NCI-H82 treated with DMSO at 0.1 percent for 48 hours (cell line): ENCODE results near the gene RALGAPA1.
"Not testable (repeated sequence)": the region's sequence is repeated elsewhere in the genome, so short reads cannot be mapped to it uniquely, and the experiment has no call there.

Source experiments
- DNase-seq: peaks from one replicate; lab custom pipeline; 2025; ENCODE audit not compliant: unreplicated experiment; lab: John Stamatoyannopoulos, UW

The RALGAPA1 gene

DNA sequence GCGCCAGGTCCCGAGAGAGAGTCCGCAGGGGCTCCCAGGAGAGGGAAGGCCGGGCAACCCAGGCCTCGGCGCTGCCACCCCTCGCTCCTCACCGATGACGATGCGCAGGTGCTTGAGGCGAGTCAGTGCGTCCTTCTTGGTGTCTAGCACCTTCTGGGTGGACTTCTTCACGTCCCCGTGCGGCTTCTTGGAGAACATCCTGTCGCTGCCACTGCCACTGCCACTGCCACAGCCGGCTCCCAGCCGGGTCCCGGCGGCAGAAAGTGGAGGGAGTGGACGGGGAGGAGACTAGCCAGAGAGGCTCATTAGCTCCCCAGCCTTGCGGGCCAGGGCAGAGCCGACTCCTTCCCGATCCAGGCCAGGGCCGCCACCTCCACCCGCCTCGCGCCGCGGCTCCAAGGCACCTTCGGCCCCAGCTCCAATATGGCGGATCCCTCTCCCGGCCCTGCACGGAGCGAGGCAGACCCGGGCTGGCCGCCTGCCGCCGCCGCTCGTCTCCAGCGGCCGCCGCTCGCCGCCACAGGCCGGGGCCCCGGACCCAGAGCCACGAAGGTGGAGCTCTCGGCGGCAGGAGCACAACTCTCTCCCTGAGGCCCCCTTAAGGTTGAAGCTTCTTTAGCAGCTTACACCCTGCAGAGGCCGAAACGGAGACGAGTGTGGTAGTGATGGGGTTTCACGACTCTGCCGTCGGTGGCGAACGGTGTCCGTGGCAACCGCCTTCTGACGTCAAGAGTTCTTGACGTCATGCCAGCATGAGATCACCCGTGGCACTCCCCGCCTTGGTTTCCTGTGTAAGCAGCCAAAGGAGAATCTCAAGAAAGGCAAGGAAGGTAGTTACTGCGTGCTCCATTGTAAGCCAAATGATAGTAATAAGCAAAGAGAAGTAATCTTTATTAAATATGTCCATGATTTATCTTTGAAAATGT is at the start of gene RALGAPA1:
TSS of gene RALGAPA1 (minus strand) at position 658 of the 926 bp plus-strand sequence. CDS start at position 198, 460 bp downstream.
- DNase-seq: peak; percentile 79

DNA sequence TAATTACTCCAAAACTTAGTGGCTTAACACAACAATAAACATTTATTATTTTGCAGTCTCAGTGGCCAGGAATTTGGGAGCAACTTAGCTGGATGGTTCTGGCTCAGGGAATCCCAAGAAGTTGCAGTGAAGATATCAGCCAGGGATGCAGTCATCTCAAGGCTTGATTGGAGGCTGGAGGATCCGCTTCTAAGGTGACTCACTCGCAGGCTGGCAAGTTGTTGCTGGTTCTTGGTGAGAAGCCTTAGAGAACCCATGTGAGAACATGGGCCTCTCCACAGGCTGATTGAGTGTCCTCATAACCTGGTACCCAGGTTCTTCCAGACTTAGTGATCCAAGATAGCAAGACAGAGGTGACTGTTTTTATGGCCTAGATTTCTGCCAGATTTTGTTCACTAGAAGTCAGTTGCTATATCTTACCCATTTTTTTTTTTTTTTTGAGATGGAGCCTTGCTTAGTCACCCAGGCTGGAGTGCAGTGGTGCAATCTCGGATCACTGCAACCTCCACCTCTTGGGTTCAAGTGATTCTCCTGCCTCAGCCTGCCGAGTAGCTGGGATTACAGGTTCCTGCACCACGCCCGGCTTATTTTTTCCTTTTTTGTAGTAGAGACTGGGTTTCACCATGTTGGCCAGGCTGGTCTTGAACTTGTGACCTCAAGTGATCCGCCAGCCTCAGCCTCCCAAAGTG is 49.6 kb upstream of the RALGAPA1 start:
- no peak for DNase-seq

- DNase-seq: no peak
These were observed 46.9 kb upstream of the RALGAPA1 start for GRCh38 chr14:35855876-35856481.

GRCh38 chr14:35854696-35855270 is 45.7 kb upstream of the RALGAPA1 start:
- DNase-seq: no peak

DNA sequence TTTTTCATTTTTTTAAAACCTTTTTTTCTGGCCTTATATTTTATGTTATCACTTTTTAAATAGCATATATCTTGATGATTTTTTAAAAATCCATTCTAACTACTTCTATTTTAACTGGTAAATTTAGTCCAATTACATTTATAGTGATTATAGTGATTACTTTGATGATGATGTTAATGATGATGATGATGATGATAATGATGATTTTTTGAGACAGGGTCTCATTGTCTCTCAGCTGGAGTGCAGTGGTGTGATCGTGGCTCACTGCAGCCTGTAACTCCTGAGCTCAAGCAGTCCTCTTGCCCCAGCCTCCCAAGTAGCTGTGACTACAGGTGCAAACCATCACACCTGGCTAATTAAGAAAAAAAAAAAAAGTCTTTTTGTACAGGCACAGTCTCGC is 44.1 kb upstream of the RALGAPA1 start:
- no peak for DNase-seq

GRCh38 chr14:35851823-35852222 is 42.7 kb upstream of the RALGAPA1 start:
- no peak for DNase-seq

DNA sequence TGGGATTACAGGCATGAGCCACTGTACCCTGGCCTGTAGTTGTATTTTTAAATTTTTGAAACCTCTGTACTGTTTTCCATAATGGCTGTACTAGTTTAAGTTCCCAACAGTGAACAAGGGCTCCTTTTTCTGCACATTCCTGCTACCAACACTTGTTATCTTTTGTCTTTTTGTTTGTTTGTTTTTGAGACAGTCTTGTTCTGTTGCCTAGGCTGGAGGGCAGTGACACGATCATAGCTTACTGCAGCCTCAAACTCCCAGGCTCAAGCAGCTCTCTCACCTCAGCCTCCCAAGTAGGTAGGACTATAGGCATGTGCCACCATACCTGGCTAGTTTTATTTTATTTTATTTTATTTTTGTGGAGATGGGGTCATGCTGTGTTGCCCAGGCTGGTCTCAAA is 40.0 kb upstream of the RALGAPA1 start:
- DNase-seq: no peak

- no peak for DNase-seq
These were observed 38.5 kb upstream of the RALGAPA1 start for GRCh38 chr14:35847636-35848035.

- no peak for DNase-seq
These were observed 35.4 kb upstream of the RALGAPA1 start for GRCh38 chr14:35844494-35844893.

- not testable (repeated sequence) for DNase-seq
These were observed 33.1 kb upstream of the RALGAPA1 start for GRCh38 chr14:35842245-35842644.

GRCh38 chr14:35841704-35842103 is 32.6 kb upstream of the RALGAPA1 start:
- DNase-seq: not testable (repeated sequence)

DNA sequence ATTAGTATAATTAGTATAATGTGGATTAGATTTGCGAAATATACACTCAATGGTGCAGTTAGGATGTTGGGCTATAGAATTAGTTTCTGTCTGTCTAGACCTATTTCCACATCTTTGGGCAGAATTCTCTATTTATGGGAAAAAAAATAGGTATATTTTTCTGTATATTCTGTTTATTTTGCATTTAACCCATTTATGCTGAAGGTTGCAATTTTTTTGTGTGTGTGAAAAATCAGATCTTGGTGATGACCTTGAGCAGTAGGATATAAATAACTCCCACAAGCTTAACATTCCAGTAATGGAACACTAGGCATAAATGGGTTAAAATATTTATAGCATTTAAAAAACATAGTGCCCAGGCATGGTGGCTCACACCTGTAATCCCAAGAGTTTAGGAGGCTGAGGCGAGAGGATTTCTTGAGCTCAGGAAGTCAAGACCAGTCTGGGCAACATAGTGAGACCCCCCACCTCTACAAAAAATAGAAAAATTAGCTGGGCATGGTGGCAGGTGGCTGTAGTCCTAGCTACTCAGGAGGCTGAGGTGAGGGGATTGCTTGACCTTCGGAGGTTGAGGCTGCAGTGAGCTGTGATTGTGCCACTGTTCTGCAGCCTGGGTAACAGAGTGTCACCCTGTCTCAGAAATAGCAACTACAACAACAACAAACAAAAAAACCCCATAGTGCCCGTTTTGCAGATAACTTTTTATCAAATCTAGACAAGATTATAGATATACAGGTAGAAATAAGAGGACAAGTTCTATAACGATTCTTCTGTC is 26.3 kb upstream of the RALGAPA1 start:
- DNase-seq: no peak

DNA sequence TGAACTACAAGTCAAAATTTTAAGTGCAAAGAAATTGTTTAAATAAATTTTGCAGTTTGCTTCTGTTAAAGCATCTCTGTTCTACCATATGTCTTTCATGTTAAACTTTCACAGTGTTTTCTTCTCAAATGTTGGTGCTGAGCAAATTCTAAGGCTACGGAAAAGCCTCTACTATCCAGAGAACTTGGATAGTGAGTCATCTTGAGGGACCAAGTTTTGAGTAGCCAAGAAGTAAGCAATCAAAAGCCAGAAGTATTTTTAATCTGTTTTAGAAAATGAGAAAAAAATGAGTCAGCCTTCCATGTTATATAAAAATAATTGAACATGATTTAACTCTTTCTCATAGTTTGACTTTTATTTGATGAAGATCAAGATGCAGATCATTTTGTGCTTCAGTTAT is 20.4 kb upstream of the RALGAPA1 start:
- no peak for DNase-seq

GRCh38 chr14:35827678-35828472 is 18.8 kb upstream of the RALGAPA1 start:
- no peak for DNase-seq

- DNase-seq: no peak
These were observed 17.9 kb upstream of the RALGAPA1 start for GRCh38 chr14:35826952-35827416.

DNA sequence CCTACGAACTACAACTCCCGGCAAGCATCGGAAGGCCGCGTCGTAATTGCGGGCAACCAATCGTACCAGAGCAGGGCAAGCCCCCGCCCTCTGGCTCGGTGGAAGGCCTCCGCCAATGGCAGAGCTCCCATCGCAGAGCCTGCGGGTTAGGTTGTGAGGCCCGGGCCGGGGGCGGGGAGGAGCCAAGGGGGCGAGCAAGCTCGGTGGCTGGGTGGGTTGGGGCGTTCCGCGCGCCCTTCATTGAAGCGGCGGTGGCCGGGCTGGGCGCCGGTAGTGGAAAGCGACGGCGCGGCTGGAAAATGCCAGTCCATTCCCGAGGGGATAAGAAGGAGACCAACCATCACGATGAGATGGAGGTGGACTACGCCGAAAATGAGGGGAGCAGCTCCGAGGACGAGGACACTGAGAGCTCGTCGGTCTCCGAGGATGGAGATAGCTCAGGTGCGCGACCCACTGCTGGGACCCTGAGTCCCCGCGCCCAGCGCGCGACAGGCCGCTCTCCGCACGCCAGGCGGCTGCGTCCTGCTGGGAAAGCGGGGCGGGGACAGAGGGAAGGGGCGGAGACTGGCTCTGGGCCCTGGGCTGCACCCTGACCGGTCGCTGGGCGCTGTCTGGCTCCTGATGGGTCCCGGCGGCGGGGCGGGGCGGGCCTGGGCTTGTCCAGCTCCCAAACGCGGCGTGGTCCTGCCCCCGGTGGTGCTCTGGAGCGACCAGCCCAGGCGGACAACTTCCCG is 17.3 kb upstream of the RALGAPA1 start, which contains the start of gene BRMS1L:
TSS of gene BRMS1L (plus strand) at position 121 of the 734 bp plus-strand sequence. CDS start at position 300, 179 bp downstream.
- DNase-seq: peak; percentile 96

GRCh38 chr14:35825968-35826217 is 16.8 kb upstream of the RALGAPA1 start:
- no peak for DNase-seq

GRCh38 chr14:35824446-35825165 is 15.5 kb upstream of the RALGAPA1 start:
- not testable (repeated sequence) for DNase-seq
